ENCODE results near the gene CRYBB1. TPM values are rescaled to one million over a fixed set of nuclear protein-coding genes. Genes with fewer than 3 reads are reported as not detected.

Gene CRYBB1
- total and polyA plus RNA-seq, 8 donors, result 0.79 to 1.5 (median 1.1) TPM

- DNase-seq (peak in 2 of 4 donors; percentile 31 to 60), ATAC-seq (peak; percentile 33)
- H3K4me1 ChIP-seq, result peaks cover 21 to 78% of the 10 kb centered on the region in 2 donors
- no peaks in the 10 kb centered on the region for H3K36me3 ChIP-seq
- H3K27me3 ChIP-seq, result no peaks in the 10 kb centered on the region
- H3K27ac ChIP-seq, result peak overlapping the region; percentile 84 to 89
- intact Hi-C loops (cut with DNase I), result no loop called here
- peak overlapping the region; percentile 91 to 92 for H3K4me3 ChIP-seq
- H3K9me3 ChIP-seq, result no peaks in the 10 kb centered on the region
- no peak for TF ChIP-seq CTCF (IDR thresholded peaks at IDR 0.05)
Measured at GRCh38 chr22:26589367-26589844, 28.4 kb downstream of the CRYBB1 start.

DNA sequence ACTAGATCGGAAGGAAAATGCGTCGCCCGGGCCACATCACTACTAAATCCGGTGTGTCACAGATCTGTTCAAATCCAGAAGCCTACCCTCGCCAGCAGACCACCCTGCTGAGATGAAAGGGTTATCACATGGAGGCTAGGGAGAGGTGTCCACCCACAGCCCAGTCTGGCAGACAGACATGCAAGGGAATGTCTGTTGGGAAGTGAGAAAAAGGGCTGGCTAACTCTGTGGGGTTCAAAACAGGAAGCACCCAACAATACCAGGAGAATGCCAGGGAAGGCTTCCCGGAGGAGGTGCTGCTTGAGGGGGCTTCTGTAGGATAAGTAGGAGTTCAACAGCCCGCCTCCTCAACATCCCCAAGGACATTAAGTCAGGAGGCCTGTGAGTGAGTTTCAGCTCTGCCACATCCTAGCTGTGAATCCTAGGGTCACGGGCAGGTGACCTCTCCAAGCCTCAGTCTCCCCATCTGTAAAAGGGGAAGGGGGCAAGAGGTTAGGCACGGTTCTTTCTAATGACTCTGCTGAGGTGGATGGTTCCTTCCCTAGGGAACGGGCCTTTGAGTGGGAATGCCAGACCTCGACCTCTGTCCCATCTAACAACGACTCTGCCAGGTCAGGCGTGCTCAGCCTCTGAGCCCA is 29.0 kb downstream of the CRYBB1 start:
- ATAC-seq, result no peak
- peaks cover 21 to 82% of the 10 kb centered on the region in 2 donors for H3K4me1 ChIP-seq
- peak overlapping the region; percentile 84 to 89 for H3K27ac ChIP-seq
- no peaks in the 10 kb centered on the region for H3K36me3 ChIP-seq
- peak overlapping the region; percentile 91 to 92 for H3K4me3 ChIP-seq
- no peaks in the 10 kb centered on the region for H3K9me3 ChIP-seq
- no peak for DNase-seq
- intact Hi-C loops (cut with DNase I), result no loop called here
- no peak for TF ChIP-seq CTCF (IDR thresholded peaks at IDR 0.05)
- no peaks in the 10 kb centered on the region for H3K27me3 ChIP-seq

- Histone ChIP-seq H3K27ac (peak overlapping the region; percentile 84 to 89), H3K36me3 (no peaks in the 10 kb centered on the region), H3K4me3 (peak overlapping the region in 1 of 2 donors; percentile 92), H3K4me1 (peaks cover 21 to 80% of the 10 kb centered on the region in 2 donors), H3K27me3 (no peaks in the 10 kb centered on the region), H3K9me3 (no peaks in the 10 kb centered on the region)
- no peak for DNase-seq
- no peak for ATAC-seq
- TF ChIP-seq CTCF (IDR thresholded peaks at IDR 0.05), result no peak
- intact Hi-C loops (cut with DNase I), result no loop called here
Measured at GRCh38 chr22:26587991-26588613, 29.7 kb downstream of the CRYBB1 start.

DNA sequence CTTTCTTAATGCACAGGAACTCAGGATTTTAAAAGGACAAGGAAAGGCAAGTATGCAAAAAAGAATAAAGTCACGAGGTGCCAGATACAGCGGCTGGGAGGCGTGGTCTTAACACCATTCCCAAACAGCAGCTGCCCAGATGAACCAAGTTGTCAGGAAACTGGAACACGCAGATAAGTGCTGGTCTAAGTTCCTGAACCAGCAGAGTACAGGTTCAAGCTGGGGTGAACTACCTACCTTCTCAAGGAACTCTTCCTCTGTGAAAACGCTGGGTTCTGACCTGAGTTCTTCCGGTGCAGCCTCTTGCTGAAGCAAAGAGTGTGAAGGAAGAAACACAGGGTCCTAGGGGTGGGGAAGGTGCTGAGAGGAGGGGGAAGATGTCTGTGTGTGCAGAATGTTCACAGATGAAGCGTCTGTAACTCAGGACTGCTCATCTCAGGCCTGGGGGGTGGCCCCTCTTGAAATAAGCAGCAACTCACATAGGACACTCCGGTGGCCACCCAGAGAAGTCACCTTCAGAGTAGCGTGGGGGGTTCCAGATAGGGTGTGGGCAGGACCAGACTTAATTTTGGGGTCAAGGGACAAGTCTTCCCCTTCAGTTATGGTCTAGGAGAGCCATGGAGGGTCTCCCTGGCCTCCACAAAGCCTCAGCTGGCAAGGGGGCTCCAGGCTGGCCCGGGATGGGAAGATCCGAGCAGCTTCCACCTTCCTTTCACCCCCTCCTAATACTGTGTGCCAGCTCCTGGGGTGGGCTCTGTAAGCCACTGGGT is 31.1 kb downstream of the CRYBB1 start:
- peaks cover 21 to 67% of the 10 kb centered on the region in 2 donors for H3K4me1 ChIP-seq
- no peak for ATAC-seq
- H3K36me3 ChIP-seq, result peaks cover 0 to 11% of the 10 kb centered on the region in 2 donors
- H3K27me3 ChIP-seq, result no peaks in the 10 kb centered on the region
- H3K4me3 ChIP-seq, result peak overlapping the region in 1 of 2 donors; percentile 16
- peak overlapping the region in 1 of 2 donors; percentile 53 for H3K27ac ChIP-seq
- no peak for DNase-seq
- intact Hi-C loops (cut with DNase I), result no loop called here
- no peak for TF ChIP-seq CTCF (IDR thresholded peaks at IDR 0.05)
- H3K9me3 ChIP-seq, result no peaks in the 10 kb centered on the region
